Activated naive CD4-positive, alpha-beta T cell treated with anti-CD3 and anti-CD28 coated beads, Interleukin-2, amount 50 U/mL, for 16 hours (primary cell): ENCODE measurements around the gene MT1G.

Experiments used
- DNase-seq: peaks from one replicate; pipeline ENCODE4 v3.0.0-alpha.2; 2020

Gene MT1G

DNA sequence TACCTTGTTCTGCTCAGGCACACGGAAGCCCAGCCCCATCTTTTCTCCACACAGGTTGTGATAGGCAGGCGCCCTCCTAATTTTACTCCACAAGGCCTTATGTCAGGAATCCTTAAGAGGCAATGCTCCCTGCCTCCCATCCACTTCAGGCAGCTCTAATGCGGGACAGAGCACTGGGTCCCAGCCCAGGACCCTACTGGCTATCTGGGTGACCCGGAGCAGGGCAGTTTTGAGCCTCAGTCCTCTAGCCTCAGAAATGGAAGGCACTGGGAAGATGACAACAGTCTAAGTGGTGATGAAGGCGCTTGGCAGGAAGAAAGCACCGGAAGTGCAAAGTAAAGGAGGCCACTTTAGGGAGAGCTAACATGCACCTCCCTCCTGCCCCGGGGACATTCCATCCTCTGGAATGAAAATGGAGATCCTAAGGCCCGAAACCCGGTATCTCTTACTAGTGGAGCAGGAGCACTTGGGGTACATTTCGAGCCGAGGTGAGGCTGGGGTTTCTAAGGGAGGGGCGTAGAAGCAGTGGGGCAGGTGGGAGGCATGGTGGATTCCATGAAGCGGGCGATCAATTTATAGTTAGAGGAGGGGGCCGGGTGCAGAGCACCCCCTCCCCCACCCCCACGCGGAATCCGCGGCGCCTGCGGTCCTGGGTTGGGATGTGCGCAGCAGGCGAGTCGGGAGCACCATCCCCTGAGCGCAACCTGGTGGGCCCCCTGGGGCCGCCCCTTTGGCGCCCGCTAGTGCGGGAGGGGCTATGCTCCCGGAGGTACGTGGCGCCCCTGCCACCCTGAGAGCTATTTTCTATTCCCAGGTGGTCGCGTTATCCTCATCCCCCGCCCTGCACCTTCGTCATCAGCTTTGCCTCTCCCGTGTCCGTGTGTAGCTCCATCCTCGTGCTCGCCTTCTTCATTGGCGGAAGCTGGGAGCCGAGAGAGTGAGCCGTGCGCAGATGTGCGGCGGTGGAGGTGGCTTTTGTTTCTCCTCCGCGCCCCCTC lies 5.2 kb downstream of the MT1G start:
- peak; percentile 54 for DNase-seq

DNA sequence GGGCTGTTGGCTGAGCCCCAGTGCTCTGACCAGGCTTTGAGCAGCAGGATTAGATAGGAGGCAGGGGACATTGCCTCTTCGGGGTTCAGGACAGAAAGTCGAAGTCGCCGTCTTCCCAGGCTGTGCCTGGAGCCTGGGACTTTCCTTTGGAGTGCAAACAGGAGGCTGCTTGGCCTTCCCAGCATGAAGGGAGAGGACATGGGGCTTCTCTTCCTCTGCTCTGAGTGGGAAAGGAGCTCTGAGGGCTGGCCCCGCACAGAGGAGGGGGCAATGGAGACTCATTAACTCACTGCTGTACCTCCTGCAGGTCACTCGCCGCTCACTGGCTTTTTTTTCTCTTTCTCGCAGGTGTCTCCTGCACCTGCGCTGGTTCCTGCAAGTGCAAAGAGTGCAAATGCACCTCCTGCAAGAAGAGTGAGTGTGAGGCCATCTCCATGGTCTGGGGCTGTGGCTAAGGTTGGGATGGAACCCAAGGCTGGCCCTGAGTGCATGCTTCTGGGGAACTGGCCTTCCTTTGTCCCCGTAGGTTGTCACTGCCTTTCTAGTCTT lies 9.5 kb downstream of the MT1G start:
- no peak for DNase-seq

DNA sequence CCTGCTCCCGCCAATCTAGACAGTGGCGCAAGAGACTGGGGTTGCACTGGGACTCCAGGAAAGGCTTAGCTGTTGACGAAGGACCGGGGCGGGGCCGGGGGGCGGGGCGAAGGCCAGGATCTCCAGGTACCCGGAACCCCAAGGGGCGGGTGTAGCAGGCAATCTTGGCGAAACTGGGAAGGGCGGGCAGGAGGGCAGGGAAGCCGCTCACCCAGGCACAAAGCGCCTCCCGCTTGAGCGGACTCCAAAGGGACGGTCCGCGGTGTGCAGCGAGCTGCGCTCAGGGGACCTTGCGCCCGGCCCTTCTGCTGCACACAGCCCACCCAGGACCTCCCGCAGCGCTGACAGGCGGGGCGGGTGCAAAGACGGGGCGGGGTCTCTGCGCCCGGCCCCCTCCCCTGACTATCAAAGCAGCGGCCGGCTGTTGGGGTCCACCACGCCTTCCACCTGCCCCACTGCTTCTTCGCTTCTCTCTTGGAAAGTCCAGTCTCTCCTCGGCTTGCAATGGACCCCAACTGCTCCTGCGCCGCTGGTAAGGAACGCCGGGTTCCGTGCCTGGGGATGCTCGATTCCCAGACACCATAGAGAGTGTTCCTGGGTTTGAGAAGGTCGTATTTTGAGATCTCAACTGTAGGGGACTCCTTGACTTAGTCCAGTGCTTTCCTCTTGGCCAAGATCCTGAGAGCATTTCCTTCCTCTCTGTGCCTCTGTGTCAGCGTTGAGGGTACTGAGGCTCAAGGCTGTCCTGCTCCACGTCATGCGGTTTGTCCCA lies 10.1 kb downstream of the MT1G start, which contains the start of gene MT1F:
Gene MT1F, plus strand, starts transcription at position 405 of the 772 bp plus-strand sequence. Its CDS starts 100 bp downstream, at position 505.
- DNase-seq: peak; percentile 72

DNA sequence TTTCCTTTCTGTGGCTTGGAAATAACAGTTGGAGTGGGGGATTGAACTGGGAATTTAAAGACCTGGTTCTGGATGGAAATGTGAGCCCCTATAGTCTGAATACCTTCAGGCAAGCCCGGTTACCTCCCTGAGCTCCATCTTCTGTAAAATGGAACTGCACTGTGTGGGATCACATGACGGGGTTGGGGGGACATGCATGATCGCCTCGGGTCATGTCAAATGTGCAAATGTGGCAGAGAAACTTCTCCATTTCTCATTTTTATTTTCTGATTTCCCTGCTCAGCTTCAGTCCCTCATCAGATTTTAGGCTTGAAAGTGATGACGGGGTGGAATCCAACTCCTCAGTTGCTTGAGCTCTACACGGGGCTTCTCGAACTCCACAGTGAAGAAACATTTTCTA lies 14.6 kb downstream of the MT1G start:
- DNase-seq: no peak

DNA sequence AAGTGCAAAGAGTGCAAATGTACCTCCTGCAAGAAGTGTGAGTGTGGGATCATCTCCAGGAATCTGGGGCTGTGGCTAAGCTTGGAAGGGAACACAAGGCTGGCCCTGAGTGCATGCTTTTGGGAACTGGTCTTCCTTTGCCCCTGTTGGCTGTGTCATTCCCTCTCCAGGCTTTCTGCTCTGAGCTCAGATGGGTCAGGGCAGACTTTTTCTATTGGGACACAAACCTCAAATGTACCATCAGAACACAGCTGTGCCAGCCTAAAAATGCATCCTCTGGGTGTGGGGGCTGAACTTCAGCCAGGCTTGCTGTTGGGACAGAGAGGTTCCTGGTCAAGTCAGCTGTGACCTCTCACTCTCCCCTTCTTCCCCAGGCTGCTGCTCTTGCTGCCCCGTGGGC lies 15.3 kb downstream of the MT1G start:
- DNase-seq: no peak

DNA sequence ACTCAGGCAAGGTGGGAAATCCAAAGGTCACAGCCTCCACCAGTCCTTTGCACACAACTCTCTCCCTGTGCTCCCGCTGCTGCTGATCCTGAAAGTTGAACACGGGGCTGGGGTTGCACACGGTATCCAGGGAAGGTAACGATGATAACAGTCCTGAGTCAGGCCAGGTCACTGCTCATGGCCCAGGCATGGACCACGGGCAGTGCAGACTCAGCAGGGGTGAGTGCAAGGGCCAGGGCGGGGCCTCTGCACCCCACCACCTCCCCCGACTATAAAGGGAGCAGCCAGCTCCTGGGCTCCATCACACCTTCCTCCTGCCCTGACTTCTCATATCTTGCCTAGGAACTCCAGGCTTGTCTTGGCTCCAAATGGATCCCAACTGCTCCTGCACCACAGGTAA lies 16.3 kb downstream of the MT1G start, which contains the start of gene MT1B:
Gene MT1B, plus strand, starts transcription at position 301 of the 400 bp plus-strand sequence. Its CDS starts 68 bp downstream, at position 369.
- no peak for DNase-seq

DNA sequence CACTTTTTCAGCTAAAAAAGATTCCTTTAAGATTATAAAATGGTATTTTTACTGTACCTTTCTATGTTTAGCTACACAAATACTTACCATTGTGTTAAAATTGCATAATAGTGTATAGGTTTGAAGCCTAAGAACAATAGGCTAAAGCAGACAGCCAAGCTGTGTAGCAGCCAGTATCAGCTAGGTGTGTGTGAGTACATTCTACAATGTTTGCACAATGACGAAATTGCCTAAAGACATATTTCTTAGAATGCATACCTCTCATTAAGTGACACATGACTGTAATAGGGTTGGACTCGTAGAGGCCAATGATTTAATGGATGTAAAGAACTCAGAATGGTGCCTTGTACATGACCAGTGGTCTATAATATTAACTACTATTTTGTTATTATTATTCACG lies 18.0 kb downstream of the MT1G start:
- DNase-seq: no peak

DNA sequence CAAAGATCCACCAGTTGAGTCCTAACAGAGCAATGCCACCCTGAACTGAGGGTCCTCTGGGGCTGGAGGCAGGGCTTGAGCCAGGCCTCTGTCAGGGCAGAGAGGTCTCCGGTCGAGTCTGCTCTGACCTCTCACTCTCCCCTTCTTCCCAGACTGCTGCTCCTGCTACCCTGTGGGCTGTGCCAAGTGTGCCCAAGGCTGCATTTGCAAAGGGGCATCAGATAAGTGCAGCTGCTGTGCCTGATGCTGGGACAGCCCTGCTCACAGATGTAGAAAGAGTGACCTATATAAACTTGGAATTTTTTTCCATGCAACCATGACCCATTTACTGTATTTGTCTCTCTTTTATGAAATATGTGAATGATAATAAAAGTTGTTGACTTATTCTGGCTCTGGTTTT lies 18.6 kb downstream of the MT1G start:
- no peak for DNase-seq

DNA sequence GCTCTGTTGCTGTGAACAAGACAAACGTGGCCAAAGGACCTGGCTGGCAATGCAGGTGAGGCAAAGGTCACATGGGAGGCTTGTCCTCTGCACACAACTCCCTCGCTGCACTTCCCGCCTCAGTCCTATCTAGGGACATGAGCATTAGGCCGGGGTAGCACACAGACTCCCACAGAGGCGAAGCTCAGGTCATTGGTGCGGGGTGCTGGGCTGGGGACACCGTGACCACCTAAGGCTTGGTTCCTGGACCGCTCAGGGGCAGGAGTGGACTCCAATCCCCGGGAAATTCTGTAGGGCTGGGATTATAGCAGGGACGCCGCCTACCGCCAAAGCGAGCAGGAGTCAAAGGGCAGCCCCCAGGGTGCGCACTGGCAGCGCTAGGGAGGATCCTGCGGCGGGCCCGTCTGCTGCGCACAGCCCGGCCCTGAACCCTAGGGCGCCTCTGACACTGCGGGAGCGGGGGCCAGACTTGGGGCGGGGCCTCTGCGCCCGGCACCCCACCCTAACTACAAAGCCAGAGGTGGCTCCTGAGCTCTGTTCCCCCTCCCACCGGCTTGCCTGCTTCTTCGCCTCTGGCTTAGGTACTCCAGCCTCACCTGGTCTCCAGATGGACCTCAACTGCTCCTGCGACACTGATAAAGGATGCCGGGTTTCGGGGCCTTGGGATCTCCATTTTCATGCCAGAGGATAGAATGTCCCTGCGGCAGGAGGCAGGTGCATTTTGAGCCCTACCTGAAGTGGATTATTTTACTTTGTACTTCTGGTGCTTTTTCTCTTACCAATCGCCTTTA lies 20.0 kb downstream of the MT1G start:
- DNase-seq: no peak

DNA sequence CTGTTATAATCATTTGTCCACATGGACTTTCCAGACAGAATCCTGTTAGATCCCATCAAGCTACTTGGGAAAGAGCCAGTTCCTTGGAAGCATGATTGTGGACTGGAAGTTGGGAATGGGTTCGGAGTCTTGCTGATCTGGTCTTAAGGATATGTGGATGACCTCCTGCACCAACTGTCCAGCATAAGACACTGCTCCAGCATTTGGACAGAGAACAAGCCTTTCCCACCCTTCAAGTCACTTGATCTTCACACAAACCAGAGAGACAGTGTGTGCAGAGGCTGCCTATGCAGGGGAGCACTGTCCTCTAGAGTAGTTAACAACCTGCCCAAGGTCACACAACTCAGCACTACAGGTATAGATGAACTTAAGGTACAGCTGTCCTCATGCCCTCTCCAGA lies 22.0 kb downstream of the MT1G start:
- no peak for DNase-seq

DNA sequence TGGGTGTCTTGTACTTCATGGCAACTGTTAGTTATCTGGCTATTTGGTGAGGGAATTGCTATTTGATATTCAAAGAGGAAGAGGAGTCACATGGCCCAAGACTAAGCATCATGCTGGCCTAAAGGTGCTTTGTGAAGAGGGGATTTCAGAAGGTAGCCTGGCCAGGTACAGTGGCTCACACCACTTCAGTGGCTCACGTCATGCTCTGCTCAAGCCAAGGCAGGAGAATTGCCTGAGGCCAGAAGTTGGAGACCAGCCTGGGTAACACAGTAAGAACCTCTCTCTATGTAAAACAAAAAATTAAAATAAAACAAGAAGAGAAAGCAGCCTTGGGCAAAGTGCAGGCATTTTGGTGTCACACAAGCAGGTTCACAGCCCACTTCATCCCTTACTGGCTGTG lies 22.6 kb downstream of the MT1G start:
- DNase-seq: no peak

DNA sequence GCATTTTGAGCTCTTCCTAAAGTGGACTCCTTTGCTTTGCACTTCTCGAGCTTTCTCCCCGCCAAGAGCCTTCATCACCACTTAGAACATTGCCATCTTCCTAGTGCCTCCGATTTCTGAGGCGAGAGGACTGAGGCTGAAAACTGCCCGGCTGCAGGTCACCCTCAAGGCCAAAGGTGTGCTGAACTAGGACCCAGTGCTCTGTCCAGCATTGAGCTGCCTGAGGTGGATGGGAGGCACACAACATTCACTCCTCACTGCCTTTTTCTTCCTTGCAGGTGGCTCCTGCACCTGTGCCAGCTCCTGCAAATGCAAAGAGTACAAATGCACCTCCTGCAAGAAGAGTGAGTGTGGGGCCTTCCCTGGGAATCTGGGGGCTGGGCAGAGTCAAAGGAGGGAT lies 24.0 kb downstream of the MT1G start:
- no peak for DNase-seq

DNA sequence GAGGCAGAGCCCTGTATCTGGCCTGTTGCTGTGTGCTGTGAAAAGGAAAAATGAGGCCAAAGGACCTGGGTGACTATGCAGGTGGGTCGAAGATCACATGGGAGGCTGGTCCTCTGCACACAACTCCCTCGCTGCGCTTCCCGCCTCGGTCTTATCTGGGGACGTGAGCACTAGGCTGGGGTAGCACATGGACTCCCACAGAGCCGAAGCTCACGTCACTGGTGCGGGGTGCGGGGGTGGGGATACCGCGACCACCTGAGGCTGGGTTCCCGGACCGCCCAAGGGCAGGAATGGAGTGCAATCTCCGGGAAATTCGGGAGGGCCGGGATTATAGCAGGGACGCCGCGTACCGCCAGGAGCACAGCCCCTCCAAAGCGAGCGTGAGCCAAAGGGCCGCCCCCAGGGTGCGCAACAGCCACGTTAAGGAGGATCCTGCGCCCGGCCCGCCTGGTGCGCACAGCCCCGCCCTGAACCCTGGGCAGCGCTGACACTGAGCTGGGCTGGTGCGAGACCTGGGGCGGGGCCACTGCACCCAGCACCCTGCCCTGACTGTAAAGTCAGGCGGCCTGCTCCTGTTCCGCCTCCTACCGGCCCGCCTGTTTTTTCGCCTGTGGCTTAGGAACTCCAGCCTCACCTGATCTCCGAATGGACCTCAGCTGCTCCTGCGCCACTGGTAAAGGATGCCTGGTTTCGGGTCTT lies 24.6 kb downstream of the MT1G start:
- DNase-seq: peak; percentile 79

DNA sequence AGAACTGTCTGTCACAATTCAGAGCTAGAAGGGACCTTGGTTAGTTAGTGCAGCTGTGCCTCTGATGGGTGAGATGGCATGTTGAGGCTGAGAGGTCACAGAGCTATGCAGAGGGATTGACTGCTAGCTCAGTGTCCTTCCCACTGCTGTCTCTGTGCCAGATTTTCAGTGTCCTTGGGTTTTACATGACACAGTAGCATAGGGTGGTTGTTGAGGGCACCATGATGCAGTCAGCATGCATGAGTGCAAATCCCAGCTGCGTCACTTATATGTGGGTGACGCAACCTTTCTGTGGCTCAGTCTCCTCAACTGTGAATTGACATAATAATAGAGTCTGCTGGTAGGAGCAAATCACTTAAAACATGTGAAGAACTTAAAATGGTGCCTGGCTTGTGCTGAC lies 26.7 kb downstream of the MT1G start:
- no peak for DNase-seq

DNA sequence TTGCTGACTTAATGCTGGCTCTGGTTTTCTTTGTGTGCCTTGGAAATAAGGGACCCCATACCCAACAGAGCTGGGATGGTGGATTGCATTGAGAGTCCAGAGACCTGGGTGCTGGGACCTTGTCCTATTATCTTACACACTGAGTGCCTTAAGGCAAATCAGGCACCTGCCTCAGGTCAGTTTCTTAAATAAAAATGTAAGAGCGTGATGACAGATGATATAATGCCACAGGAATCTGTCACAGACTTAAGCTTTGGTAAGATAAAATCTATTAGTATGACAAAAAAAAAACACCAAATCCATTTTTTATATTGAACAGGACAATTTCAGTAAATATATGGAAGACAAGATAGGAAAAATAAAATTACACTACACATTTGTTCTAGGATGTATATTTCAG lies 27.8 kb downstream of the MT1G start:
- no peak for DNase-seq

DNA sequence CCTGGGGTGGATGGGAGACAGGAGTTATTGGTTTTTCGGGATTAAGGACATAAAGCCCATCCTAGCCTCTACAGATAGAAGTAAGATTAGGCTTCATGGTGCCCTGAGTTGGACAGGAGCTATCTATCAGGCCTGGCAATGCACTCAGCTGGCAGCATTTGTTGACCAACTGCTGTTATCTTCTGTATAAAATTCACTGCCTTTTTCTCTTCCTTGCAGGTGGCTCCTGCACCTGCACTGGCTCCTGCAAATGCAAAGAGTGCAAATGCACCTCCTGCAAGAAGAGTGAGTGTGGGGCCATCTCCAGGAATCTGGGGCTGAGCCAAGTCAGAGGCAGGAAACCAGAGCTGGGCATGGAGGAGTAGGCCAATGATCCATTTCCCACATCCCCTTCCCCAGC lies 28.8 kb downstream of the MT1G start:
- no peak for DNase-seq

DNA sequence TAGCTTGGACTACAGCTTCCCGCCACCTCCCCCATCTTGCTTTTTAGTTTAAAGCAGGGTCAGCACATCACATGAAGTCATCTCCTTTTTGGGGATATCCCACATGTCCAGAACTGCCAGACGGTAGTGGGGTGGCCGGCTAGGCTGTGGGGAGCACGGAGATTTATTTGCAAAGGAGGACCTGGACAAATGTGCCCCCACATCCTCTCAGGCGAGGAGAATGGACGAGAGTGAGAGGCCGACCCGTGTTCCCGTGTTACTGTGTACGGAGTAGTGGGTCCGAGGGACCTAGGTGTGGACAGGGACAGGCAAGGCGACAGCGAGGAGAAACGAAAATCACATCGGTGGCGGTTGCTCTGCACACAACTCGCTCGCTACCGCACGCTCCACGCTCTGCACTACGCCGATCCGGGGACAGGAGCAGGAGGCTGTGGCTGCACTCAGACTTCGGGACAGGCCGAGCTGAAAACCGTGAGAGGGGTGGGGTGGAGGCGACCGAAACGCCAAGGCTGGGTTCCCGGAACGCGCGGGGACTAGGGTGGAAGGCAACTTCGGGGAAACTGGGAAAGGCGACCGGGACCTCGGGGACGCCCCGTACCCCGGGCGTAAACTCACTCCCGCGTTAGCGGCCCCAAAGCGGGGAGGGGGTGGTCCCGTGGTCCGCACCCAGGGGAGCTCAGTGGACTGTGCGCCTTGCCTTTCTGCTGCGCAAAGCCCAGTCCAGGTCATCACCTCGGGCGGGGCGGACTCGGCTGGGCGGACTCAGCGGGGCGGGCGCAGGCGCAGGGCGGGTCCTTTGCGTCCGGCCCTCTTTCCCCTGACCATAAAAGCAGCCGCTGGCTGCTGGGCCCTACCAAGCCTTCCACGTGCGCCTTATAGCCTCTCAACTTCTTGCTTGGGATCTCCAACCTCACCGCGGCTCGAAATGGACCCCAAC lies 29.8 kb downstream of the MT1G start, which contains the start of gene MT1A:
Gene MT1A, plus strand, starts transcription at position 853 of the 937 bp plus-strand sequence. Its CDS starts 73 bp downstream, at position 926.
- DNase-seq: no peak

DNA sequence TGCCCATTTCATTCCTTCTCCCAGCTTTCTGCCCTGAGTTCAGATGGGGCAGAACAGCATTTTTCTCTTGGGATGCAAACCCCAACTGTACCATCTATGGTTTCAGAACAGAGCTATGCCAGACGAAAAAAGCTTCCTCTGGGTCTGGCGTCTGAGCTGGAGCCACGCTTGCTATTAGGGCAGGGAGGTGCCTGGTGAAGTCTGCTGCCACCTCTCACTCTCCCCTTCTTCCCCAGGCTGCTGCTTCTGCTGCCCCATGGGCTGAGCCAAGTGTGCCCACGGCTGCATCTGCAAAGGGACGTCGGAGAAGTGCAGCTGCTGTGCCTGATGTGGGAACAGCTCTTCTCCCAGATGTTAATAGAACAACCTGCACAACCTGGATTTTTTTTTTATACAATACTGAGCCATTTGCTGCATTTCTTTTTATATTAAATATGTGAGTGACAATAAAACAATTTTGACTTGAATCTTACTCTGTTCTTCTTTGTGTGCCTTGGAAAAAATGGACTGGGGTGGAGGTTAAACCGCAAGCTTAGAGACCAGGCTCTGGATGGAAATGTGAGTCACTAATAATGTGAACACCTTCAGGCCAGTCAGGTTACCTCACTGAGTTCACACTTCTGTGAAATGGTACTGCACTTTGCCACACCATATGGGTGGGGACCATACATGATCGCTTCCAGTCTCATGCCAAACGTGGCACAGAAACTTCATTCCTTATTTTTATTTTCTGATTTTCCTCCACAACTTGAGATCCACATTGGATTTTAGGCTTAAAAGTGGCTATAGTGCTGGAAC lies 31.1 kb downstream of the MT1G start:
- DNase-seq: no peak

DNA sequence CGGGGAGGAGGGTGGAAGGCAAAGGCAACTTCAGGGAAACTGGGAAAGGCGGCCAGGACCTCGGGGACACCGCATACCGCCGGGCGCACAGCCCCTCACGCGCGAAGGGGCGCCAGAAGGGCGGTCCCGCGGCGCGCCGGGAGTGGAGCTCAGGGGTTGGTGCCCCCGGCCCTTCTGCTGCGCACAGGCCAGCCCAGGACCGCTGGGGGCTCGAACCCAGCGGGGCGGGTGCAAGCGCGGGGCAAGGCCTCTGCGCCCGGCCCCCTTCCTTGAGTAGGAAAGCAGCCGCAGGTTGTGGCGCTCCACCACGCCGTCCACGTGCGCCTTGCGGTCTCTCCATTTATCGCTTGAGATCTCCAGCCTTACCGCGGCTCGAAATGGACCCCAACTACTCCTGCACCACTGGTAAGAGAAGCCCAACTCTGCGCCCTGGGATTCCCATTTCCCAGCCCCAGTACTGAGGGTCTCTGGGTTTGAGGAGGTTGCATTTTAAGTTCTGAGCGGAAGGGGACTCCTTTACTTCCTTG lies 32.4 kb downstream of the MT1G start:
- DNase-seq: no peak
